Neural cell (in vitro differentiated cells): Measurements from ENCODE around the gene TUBAL3. TPM values are rescaled to one million over a fixed set of nuclear protein-coding genes. Genes with fewer than 3 reads are reported as not detected.

Source experiments
- H2AFZ ChIP-seq: fragments of 200-600, 300-800 bp; sonication (generic), shearing (Covaris generic); 2 replicates; pipeline ENCODE4 v1.6.0; 2014; ENCODE audit warnings: low read depth, mild to moderate bottlenecking, antibody characterized with exemption, low read length, moderate library complexity
- H3F3A ChIP-seq: fragments of 200-600 bp; shearing (Covaris generic); 2 replicates; pipeline ENCODE4 v1.6.1; 2016; ENCODE audit warnings: mild to moderate bottlenecking, moderate library complexity, mixed read lengths, antibody characterized with exemption, low read length; ENCODE audit not compliant: insufficient read depth, poor library complexity, severe bottlenecking
- H3K27ac ChIP-seq: fragments of 200-600, 300-800 bp; sonication (generic), shearing (Covaris generic); 2 replicates; pipeline ENCODE4 v1.5.1; 2014; ENCODE audit warnings: mild to moderate bottlenecking, low read length, moderate library complexity
- H3K27me3 ChIP-seq: fragments of 300-800, 200-600 bp; sonication (generic), shearing (Covaris generic); 2 replicates; pipeline ENCODE4 v1.6.0; 2014; ENCODE audit warnings: mild to moderate bottlenecking, low read depth, low read length, moderate library complexity; ENCODE audit not compliant: insufficient read depth
- H3K36me3 ChIP-seq: fragments of 300-800, 200-600 bp; sonication (generic), shearing (Covaris generic); 2 replicates; pipeline ENCODE4 v1.5.1; 2014; ENCODE audit warnings: mild to moderate bottlenecking, antibody characterized with exemption, low read length, moderate library complexity; ENCODE audit not compliant: insufficient read depth
- H3K4me2 ChIP-seq: fragments of 300-800, 200-600 bp; sonication (generic), shearing (Covaris generic); 2 replicates; pipeline ENCODE4 v1.6.0; 2014; ENCODE audit warnings: mild to moderate bottlenecking, low read length
- H3K4me3 ChIP-seq: fragments of 300-800, 200-600 bp; sonication (generic), shearing (Covaris generic); 2 replicates; pipeline ENCODE4 v1.5.1; 2014; ENCODE audit warnings: mild to moderate bottlenecking, low read length, moderate library complexity
- H3K79me2 ChIP-seq: fragments of 200-600 bp; shearing (Covaris generic); replicated peaks from 2 replicates; pipeline ENCODE4 v1.6.0; 2014; ENCODE audit warnings: mild to moderate bottlenecking, low read length, moderate library complexity; ENCODE audit not compliant: insufficient read depth
- H3K9ac ChIP-seq: fragments of 300-800, 200-600 bp; sonication (generic), shearing (Covaris generic); 2 replicates; pipeline ENCODE4 v1.6.1; 2016; ENCODE audit warnings: mild to moderate bottlenecking, low read length, mixed read lengths
- H3K9me2 ChIP-seq: fragments of 200-600 bp; shearing (Covaris generic); 2 replicates; pipeline ENCODE4 v1.6.1; 2016; ENCODE audit warnings: mild to moderate bottlenecking, low read length, mixed read lengths; ENCODE audit not compliant: insufficient read depth
- H3K9me3 ChIP-seq: fragments of 200-600, 300-800 bp; sonication (generic), shearing (Covaris generic); 2 replicates; pipeline ENCODE4 v1.6.1; 2016; ENCODE audit warnings: mild to moderate bottlenecking, mixed run types, low read length, moderate library complexity, mixed read lengths
- H4K20me1 ChIP-seq: fragments of 200-600 bp; shearing (Covaris generic); 2 replicates; pipeline ENCODE4 v1.6.1; 2016; ENCODE audit warnings: mild to moderate bottlenecking, mixed run types; ENCODE audit not compliant: insufficient read depth
- CTCF ChIP-seq: fragments of 450-650 bp; IDR thresholded peaks from 2 replicates; pipeline ENCODE4 v1.5.1; 2014; ENCODE audit warnings: antibody characterized with exemption, mild to moderate bottlenecking, moderate library complexity; ENCODE audit not compliant: poor library complexity, severe bottlenecking
- EP300 ChIP-seq: fragments of 450-650 bp; conservative IDR thresholded peaks from 2 replicates; pipeline ENCODE4 v1.6.1; 2014; ENCODE audit warnings: antibody characterized with exemption, mild to moderate bottlenecking, moderate library complexity; ENCODE audit not compliant: poor library complexity, severe bottlenecking
- EZH2 ChIP-seq: fragments of 200-600, 300-800 bp; shearing (Covaris generic), sonication (generic); IDR thresholded peaks from 2 replicates; pipeline ENCODE4 v1.6.1; 2014; ENCODE audit warnings: antibody characterized with exemption, low read length, borderline replicate concordance, mild to moderate bottlenecking; ENCODE audit not compliant: insufficient read depth, poor library complexity, severe bottlenecking
- MXI1 ChIP-seq: fragments of 450-650 bp; conservative IDR thresholded peaks from 2 replicates; pipeline ENCODE4 v1.6.1; 2014; ENCODE audit warnings: antibody characterized with exemption, mild to moderate bottlenecking; ENCODE audit not compliant: poor library complexity, severe bottlenecking
- POLR2AphosphoS5 ChIP-seq: IDR thresholded peaks from 2 replicates; pipeline ENCODE4 v1.6.1; 2012
- RAD21 ChIP-seq: fragments of 450-650 bp; conservative IDR thresholded peaks from 2 replicates; pipeline ENCODE4 v1.6.1; 2014; ENCODE audit warnings: antibody characterized with exemption, mild to moderate bottlenecking, moderate library complexity
- SMC3 ChIP-seq: fragments of 450-650 bp; conservative IDR thresholded peaks from 2 replicates; pipeline ENCODE4 v1.6.1; 2014; ENCODE audit warnings: antibody characterized with exemption, mild to moderate bottlenecking, moderate library complexity; ENCODE audit not compliant: poor library complexity
- TAF1 ChIP-seq: IDR thresholded peaks from 2 replicates; pipeline ENCODE4 v1.6.1; 2012; ENCODE audit warnings: low read depth
- polyA plus RNA-seq: library from polyadenylated mRNA; depleted of rRNA; stranded (reverse); fragments of >200 nt; gene quantifications from 2 replicates; pipeline ENCODE4 v1.2.3, GENCODE V29; 2014
- TF ChIP-seq, protein P1 (sequence below): IDR thresholded peaks from 2 replicates; pipeline ENCODE4 v1.6.1; 2012; ENCODE audit warnings: borderline replicate concordance

The TUBAL3 gene
- polyA plus RNA-seq, 1 donor from 2014 or later, result not detected

GRCh38 chr10:5373891-5374611, 30.6 kb downstream of the TUBAL3 start:
- no peaks in the 10 kb centered on the region for H3K36me3 ChIP-seq
- TF ChIP-seq, protein P1, sequence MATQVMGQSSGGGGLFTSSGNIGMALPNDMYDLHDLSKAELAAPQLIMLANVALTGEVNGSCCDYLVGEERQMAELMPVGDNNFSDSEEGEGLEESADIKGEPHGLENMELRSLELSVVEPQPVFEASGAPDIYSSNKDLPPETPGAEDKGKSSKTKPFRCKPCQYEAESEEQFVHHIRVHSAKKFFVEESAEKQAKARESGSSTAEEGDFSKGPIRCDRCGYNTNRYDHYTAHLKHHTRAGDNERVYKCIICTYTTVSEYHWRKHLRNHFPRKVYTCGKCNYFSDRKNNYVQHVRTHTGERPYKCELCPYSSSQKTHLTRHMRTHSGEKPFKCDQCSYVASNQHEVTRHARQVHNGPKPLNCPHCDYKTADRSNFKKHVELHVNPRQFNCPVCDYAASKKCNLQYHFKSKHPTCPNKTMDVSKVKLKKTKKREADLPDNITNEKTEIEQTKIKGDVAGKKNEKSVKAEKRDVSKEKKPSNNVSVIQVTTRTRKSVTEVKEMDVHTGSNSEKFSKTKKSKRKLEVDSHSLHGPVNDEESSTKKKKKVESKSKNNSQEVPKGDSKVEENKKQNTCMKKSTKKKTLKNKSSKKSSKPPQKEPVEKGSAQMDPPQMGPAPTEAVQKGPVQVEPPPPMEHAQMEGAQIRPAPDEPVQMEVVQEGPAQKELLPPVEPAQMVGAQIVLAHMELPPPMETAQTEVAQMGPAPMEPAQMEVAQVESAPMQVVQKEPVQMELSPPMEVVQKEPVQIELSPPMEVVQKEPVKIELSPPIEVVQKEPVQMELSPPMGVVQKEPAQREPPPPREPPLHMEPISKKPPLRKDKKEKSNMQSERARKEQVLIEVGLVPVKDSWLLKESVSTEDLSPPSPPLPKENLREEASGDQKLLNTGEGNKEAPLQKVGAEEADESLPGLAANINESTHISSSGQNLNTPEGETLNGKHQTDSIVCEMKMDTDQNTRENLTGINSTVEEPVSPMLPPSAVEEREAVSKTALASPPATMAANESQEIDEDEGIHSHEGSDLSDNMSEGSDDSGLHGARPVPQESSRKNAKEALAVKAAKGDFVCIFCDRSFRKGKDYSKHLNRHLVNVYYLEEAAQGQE, result no peak
- TF ChIP-seq MXI1 (no peak), EP300 (no peak), POLR2AphosphoS5 (no peak), TAF1 (no peak), CTCF (no peak)
- H3K9me3 ChIP-seq, result no peaks in the 10 kb centered on the region

DNA sequence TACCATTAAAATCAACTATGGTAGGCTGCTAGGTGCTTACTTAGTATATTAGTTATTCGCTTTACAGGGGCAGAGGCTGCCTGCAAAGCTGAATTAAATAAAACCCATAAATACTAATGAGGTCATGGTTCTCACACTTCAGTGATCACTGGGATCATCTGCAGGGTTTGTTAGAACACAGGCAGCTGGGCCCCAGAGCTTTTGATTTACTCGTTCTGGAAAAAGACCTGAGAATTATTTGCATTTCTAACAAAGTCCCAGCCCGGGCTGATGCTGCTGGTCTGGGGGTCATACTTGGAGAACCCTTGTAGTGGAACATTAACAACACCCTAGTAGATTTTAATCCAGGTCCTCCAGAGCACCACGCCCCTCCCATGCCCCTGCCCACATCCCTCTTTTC, 31.3 kb downstream of the TUBAL3 start:
- Histone ChIP-seq H3K9me3 (no peaks in the 10 kb centered on the region), H3K9ac (no peak overlapping the region), H3K9me2 (no peaks in the 10 kb centered on the region), H4K20me1 (no peaks in the 10 kb centered on the region), H3K36me3 (no peaks in the 10 kb centered on the region), H3K27me3 (no peaks in the 10 kb centered on the region), H3K4me3 (no peak overlapping the region), H3F3A (no peaks in the 10 kb centered on the region), H2AFZ (no peak overlapping the region), H3K79me2 (no peaks in the 10 kb centered on the region), H3K4me2 (no peak overlapping the region), H3K27ac (no peak overlapping the region)
- TF ChIP-seq EP300 (no peak), SMC3 (no peak), CTCF (no peak), MXI1 (no peak), TAF1 (no peak), POLR2AphosphoS5 (no peak), EZH2 (no peak), RAD21 (no peak)
- TF ChIP-seq, protein P1, result no peak

More at GRCh38 chr10:5373891-5374611, 30.6 kb downstream of the TUBAL3 start:
- Histone ChIP-seq H3K4me2 (no peak overlapping the region), H3K27ac (no peak overlapping the region), H3K27me3 (no peaks in the 10 kb centered on the region), H3K79me2 (no peaks in the 10 kb centered on the region), H3K9ac (no peak overlapping the region), H4K20me1 (no peaks in the 10 kb centered on the region), H3K4me3 (no peak overlapping the region), H2AFZ (no peak overlapping the region), H3F3A (no peaks in the 10 kb centered on the region), H3K9me2 (no peaks in the 10 kb centered on the region)
